Astrocyte (in vitro differentiated cells and primary cell): ENCODE data around the gene PLCG1. TPM values are rescaled to one million over a fixed set of nuclear protein-coding genes. Genes with fewer than 3 reads are reported as not detected.

Experiments
- DNase-seq: peaks from one replicate; pipeline ENCODE4 v3.0.0-alpha.2; 2010; ENCODE audit warnings: low read depth
- FAIRE-seq: peaks from 2 replicates; lab custom pipeline; 2011; peaks lifted over from hg19 to GRCh38; lab: Jason Lieb, UNC
- H2AFZ ChIP-seq: 2 replicates; pipeline ENCODE4 v1.6.0; 2012; ENCODE audit warnings: low read depth, low read length, inconsistent platforms
- H3K27ac ChIP-seq: 2 replicates; pipeline ENCODE4 v1.5.1; 2011; ENCODE audit warnings: low read depth, low read length, inconsistent platforms
- H3K27me3 ChIP-seq: 2 replicates; pipeline ENCODE4 v1.6.0; 2011; ENCODE audit warnings: low read length, inconsistent platforms; ENCODE audit not compliant: insufficient read depth
- H3K36me3 ChIP-seq: 2 replicates; pipeline ENCODE4 v1.5.1; 2011; ENCODE audit warnings: low read length, inconsistent platforms; ENCODE audit not compliant: insufficient read depth
- H3K4me1 ChIP-seq: 2 replicates; pipeline ENCODE4 v1.5.1; 2011; ENCODE audit warnings: low read length, inconsistent platforms; ENCODE audit not compliant: insufficient read depth
- H3K4me2 ChIP-seq: 2 replicates; pipeline ENCODE4 v1.6.0; 2012; ENCODE audit warnings: low read length, inconsistent platforms
- H3K4me3 ChIP-seq: 2 replicates; pipeline ENCODE4 v1.5.1; 2011; ENCODE audit warnings: low read depth, mild to moderate bottlenecking, low read length, inconsistent platforms; ENCODE audit not compliant: insufficient read depth
- H3K79me2 ChIP-seq: 2 replicates; pipeline ENCODE4 v1.6.0; 2012; ENCODE audit warnings: mild to moderate bottlenecking, low read length, inconsistent platforms; ENCODE audit not compliant: insufficient read depth
- H3K9ac ChIP-seq: 2 replicates; pipeline ENCODE4 v1.6.0; 2012; ENCODE audit warnings: mild to moderate bottlenecking, low read length, inconsistent platforms
- H3K9me3 ChIP-seq: 2 replicates; pipeline ENCODE4 v1.5.1; 2012; ENCODE audit warnings: low read depth, mild to moderate bottlenecking, low read length, inconsistent platforms; ENCODE audit not compliant: insufficient read depth
- H4K20me1 ChIP-seq: 2 replicates; pipeline ENCODE4 v1.6.0; 2012; ENCODE audit warnings: low read length, inconsistent platforms; ENCODE audit not compliant: insufficient read depth
- H3K27ac Mint-ChIP-seq: one replicate; pipeline ENCODE4 v1.8.0; 2021; ENCODE audit warnings: mild to moderate bottlenecking, mixed read lengths; ENCODE audit not compliant: unreplicated experiment
- H3K27me3 Mint-ChIP-seq: one replicate; pipeline ENCODE4 v1.8.0; 2021; ENCODE audit warnings: low read depth, mixed read lengths; ENCODE audit not compliant: unreplicated experiment
- H3K36me3 Mint-ChIP-seq: one replicate; pipeline ENCODE4 v1.8.0; 2021; ENCODE audit warnings: low read depth, mixed read lengths; ENCODE audit not compliant: unreplicated experiment
- H3K4me1 Mint-ChIP-seq: one replicate; pipeline ENCODE4 v1.8.0; 2021; ENCODE audit warnings: low read depth, mixed read lengths; ENCODE audit not compliant: unreplicated experiment
- H3K4me3 Mint-ChIP-seq: one replicate; pipeline ENCODE4 v1.8.0; 2021; ENCODE audit warnings: mild to moderate bottlenecking, moderate library complexity, mixed read lengths; ENCODE audit not compliant: unreplicated experiment
- H3K9me3 Mint-ChIP-seq: one replicate; pipeline ENCODE4 v1.8.0; 2021; ENCODE audit warnings: mild to moderate bottlenecking, mixed read lengths; ENCODE audit not compliant: unreplicated experiment
- EZH2 ChIP-seq: IDR thresholded peaks from 2 replicates; pipeline ENCODE4 v1.6.1; 2012; ENCODE audit warnings: mild to moderate bottlenecking, low read length, inconsistent platforms; ENCODE audit not compliant: insufficient read depth
- total RNA-seq: library from RNA; stranded (reverse); gene quantifications from 2 replicates; pipeline ENCODE4 v1.2.1, GENCODE V29; 2021
- TF ChIP-seq, protein P1 (sequence below): IDR thresholded peaks from 2 replicates; pipeline ENCODE4 v1.5.1; 2011; ENCODE audit warnings: low read depth, mild to moderate bottlenecking, inconsistent platforms, low read length, moderate library complexity; ENCODE audit not compliant: insufficient read depth

The PLCG1 gene
- total RNA-seq, 1 donor from 2014 or later: 129 TPM

- Histone ChIP-seq H3K9ac (no peak overlapping the region), H2AFZ (no peak overlapping the region), H3K36me3 (peaks cover 4% of the 10 kb centered on the region), H3K9me3 (no peaks in the 10 kb centered on the region), H3K27me3 (no peaks in the 10 kb centered on the region), H3K4me3 (no peak overlapping the region), H3K27ac (no peak overlapping the region), H3K4me1 (peaks cover 5% of the 10 kb centered on the region), H4K20me1 (peaks cover 22% of the 10 kb centered on the region), H3K4me2 (no peak overlapping the region), H3K79me2 (peaks cover 4% of the 10 kb centered on the region)
- Mint-ChIP-seq H3K27ac (no peak overlapping the region), H3K4me3 (no peak overlapping the region), H3K9me3 (no peaks in the 10 kb centered on the region), H3K27me3 (no peaks in the 10 kb centered on the region), H3K4me1 (peaks cover 16% of the 10 kb centered on the region), H3K36me3 (peaks cover 24% of the 10 kb centered on the region)
- TF ChIP-seq, protein P1, sequence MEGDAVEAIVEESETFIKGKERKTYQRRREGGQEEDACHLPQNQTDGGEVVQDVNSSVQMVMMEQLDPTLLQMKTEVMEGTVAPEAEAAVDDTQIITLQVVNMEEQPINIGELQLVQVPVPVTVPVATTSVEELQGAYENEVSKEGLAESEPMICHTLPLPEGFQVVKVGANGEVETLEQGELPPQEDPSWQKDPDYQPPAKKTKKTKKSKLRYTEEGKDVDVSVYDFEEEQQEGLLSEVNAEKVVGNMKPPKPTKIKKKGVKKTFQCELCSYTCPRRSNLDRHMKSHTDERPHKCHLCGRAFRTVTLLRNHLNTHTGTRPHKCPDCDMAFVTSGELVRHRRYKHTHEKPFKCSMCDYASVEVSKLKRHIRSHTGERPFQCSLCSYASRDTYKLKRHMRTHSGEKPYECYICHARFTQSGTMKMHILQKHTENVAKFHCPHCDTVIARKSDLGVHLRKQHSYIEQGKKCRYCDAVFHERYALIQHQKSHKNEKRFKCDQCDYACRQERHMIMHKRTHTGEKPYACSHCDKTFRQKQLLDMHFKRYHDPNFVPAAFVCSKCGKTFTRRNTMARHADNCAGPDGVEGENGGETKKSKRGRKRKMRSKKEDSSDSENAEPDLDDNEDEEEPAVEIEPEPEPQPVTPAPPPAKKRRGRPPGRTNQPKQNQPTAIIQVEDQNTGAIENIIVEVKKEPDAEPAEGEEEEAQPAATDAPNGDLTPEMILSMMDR: no peak
- TF ChIP-seq EZH2: no peak
- FAIRE-seq (no peak), DNase-seq (no peak)
Measured at GRCh38 chr20:41183831-41184230, 46.5 kb downstream of the PLCG1 start.

DNA sequence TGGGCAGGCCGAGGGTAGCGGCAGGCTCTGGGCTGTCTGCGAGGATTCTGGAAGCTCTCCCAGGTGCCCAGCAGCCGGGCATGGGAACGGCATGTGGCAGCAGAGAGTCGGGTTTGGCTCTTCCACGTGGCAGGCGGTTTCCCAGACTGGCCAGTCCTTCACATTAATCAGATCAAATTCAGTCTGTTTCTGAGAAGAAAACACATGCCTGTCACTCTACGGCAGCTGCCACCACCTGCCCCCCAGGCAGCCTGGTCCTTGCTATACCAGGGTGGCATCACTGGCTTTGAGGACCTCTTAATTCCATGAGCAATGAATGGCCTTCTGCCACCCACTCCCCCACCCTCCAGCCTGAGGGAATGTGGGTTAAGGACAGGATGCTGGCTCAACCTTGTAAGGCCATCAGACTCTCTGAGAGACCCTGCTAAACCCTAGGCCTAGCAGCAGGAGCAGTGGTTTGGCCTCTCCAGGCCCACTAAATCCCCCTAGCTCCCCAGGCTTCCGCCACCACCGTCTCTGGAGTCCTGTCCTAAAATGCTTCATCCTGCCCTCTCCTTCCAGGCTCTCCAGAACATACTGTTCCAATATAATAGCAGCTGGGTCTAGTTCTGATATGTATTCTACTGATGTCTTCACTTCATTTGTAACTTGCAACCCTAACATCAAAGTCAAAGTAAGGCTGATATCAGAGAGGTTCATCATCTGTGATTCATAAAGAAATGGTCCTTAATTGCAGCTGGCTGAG is 47.8 kb downstream of the PLCG1 start:
- Mint-ChIP-seq H3K36me3 (peaks cover 23% of the 10 kb centered on the region), H3K27me3 (no peaks in the 10 kb centered on the region), H3K27ac (no peak overlapping the region), H3K4me1 (peaks cover 10% of the 10 kb centered on the region), H3K9me3 (peaks cover 4% of the 10 kb centered on the region), H3K4me3 (no peak overlapping the region)
- DNase-seq (no peak), FAIRE-seq (no peak)
- H3K4me1 ChIP-seq: no peaks in the 10 kb centered on the region
- H3K27me3 ChIP-seq: no peaks in the 10 kb centered on the region
- no peak overlapping the region for H3K27ac ChIP-seq
- peaks cover 22% of the 10 kb centered on the region for H4K20me1 ChIP-seq
- no peak overlapping the region for H3K4me3 ChIP-seq
- H3K9ac ChIP-seq: no peak overlapping the region
- no peaks in the 10 kb centered on the region for H3K79me2 ChIP-seq
- no peaks in the 10 kb centered on the region for H3K9me3 ChIP-seq
- peaks cover 4% of the 10 kb centered on the region for H3K36me3 ChIP-seq
- H3K4me2 ChIP-seq: no peak overlapping the region
- TF ChIP-seq EZH2: no peak
- TF ChIP-seq, protein P1: no peak
- H2AFZ ChIP-seq: no peak overlapping the region

DNA sequence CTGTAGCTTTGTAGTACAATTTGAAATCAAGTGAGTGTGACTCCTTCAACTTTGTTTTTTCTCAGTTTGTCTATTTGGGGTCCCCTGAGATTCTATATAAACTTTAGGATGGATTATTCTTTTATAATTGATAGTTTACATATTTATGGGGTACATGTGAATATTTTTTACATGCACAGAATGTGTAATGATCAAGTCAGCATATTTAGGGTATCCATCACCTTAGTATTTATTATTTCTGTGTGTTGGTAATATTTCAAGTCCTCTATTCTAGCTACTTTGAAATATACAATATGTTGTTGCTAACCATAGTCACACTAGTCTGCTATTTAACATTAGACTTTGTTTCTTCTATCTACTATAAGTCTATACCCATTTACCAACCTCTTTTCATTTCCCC is 50.3 kb downstream of the PLCG1 start:
- Histone ChIP-seq H3K27ac (no peak overlapping the region), H3K4me2 (no peak overlapping the region), H3K4me3 (no peak overlapping the region), H2AFZ (no peak overlapping the region), H3K9ac (no peak overlapping the region), H3K4me1 (no peaks in the 10 kb centered on the region), H3K79me2 (no peaks in the 10 kb centered on the region), H4K20me1 (peaks cover 13% of the 10 kb centered on the region), H3K36me3 (peaks cover 4% of the 10 kb centered on the region), H3K27me3 (no peaks in the 10 kb centered on the region), H3K9me3 (peaks cover 5% of the 10 kb centered on the region)
- Mint-ChIP-seq H3K4me1 (no peaks in the 10 kb centered on the region), H3K27me3 (no peaks in the 10 kb centered on the region), H3K36me3 (peaks cover 27% of the 10 kb centered on the region), H3K27ac (no peak overlapping the region), H3K9me3 (peaks cover 12% of the 10 kb centered on the region), H3K4me3 (no peak overlapping the region)
- FAIRE-seq (no peak), DNase-seq (no peak)
- TF ChIP-seq, protein P1: no peak
- TF ChIP-seq EZH2: no peak
